Right atrium auricular region (tissue), 2 donors: ENCODE measurements around the gene CEACAM6. TPM values are rescaled to one million over a fixed set of nuclear protein-coding genes. Genes with fewer than 3 reads are reported as not detected.
"Not testable (repeated sequence)": the region's sequence is repeated elsewhere in the genome, so short reads cannot be mapped to it uniquely, and the experiment has no call there.

Experiments used
- DNase-seq: peaks from one replicate; pipeline ENCODE4 v3.0.0-alpha.2; 2019; ENCODE audit warnings: low spot score
- H3K27ac ChIP-seq, 2 donors: fragments of 200-600 bp; sonication (generic); 1 replicate in 1 of 2; 2 replicates in 1 of 2; pipeline ENCODE4 v1.5.1; 2016 to 2019
- H3K27me3 ChIP-seq, 2 donors: fragments of 200-600 bp; sonication (generic); one replicate each; pipeline versions ENCODE4 v1.5.1 to v1.6.0; 2017 to 2019
- H3K36me3 ChIP-seq: fragments of 200-600 bp; sonication (generic); one replicate; pipeline ENCODE4 v1.5.1; 2016
- H3K4me1 ChIP-seq, 2 donors: fragments of 200-600 bp; sonication (generic); one replicate each; pipeline versions ENCODE4 v1.5.1 to v1.6.0; 2017 to 2019
- H3K4me3 ChIP-seq, 2 donors: fragments of 200-600 bp; sonication (generic); 1 replicate in 1 of 2; 2 replicates in 1 of 2; pipeline ENCODE4 v1.5.1; 2017 to 2019; ENCODE audit warnings: mild to moderate bottlenecking in 1 of 2, moderate library complexity in 1 of 2
- H3K9me3 ChIP-seq, 2 donors: fragments of 200-600 bp; sonication (generic); one replicate each; pipeline ENCODE4 v1.5.1; 2019
- CTCF ChIP-seq, 2 donors: fragments of 200-600 bp; sonication (generic); IDR thresholded peaks; one replicate each; pipeline ENCODE4 v1.5.1; 2019; ENCODE audit warnings: antibody characterized with exemption in 2 of 2
- total RNA-seq, 2 donors: library from RNA; depleted of rRNA; stranded (reverse); fragments of >200 nt; gene quantifications; one replicate each; pipeline ENCODE4 v1.1.0, GENCODE V29; 2016

The CEACAM6 gene
- total RNA-seq, 2 donors from 2014 or later = not detected

GRCh38 chr19:41748012-41748411 is 7.3 kb upstream of the CEACAM6 start:
- DNase-seq = no peak
- peaks cover 0 to 5% of the 10 kb centered on the region in 2 donors for H3K27me3 ChIP-seq
- TF ChIP-seq CTCF (IDR thresholded peaks at IDR 0.05) = no peak
- H3K4me1 ChIP-seq = no peaks in the 10 kb centered on the region
- no peak overlapping the region for H3K4me3 ChIP-seq
- no peaks in the 10 kb centered on the region for H3K36me3 ChIP-seq
- H3K9me3 ChIP-seq = no peaks in the 10 kb centered on the region
- no peak overlapping the region for H3K27ac ChIP-seq

GRCh38 chr19:41750248-41751134 is 4.8 kb upstream of the CEACAM6 start:
- not testable (repeated sequence) for DNase-seq, H3K4me1 ChIP-seq, H3K4me3 ChIP-seq, H3K27me3 ChIP-seq, H3K36me3 ChIP-seq, H3K9me3 ChIP-seq, H3K27ac ChIP-seq

- peak; percentile 20 to 62 for TF ChIP-seq CTCF (IDR thresholded peaks at IDR 0.05)
- no peak overlapping the region for H3K27ac ChIP-seq
- H3K4me1 ChIP-seq = no peaks in the 10 kb centered on the region
- DNase-seq = no peak
- H3K9me3 ChIP-seq = no peaks in the 10 kb centered on the region
- no peaks in the 10 kb centered on the region for H3K36me3 ChIP-seq
- H3K27me3 ChIP-seq = no peaks in the 10 kb centered on the region
- H3K4me3 ChIP-seq = no peak overlapping the region
Observed at GRCh38 chr19:41753159-41753558, 2.2 kb upstream of the CEACAM6 start.

GRCh38 chr19:41753936-41754529 is 1.3 kb upstream of the CEACAM6 start:
- peak; percentile 57 to 70 for TF ChIP-seq CTCF (IDR thresholded peaks at IDR 0.05)
- Histone ChIP-seq H3K4me1 (no peaks in the 10 kb centered on the region), H3K27me3 (no peaks in the 10 kb centered on the region), H3K9me3 (no peaks in the 10 kb centered on the region), H3K36me3 (no peaks in the 10 kb centered on the region), H3K4me3 (no peak overlapping the region), H3K27ac (no peak overlapping the region)
- no peak for DNase-seq

GRCh38 chr19:41758846-41759245 is 3.5 kb downstream of the CEACAM6 start:
- H3K27ac ChIP-seq = no peak overlapping the region
- H3K4me1 ChIP-seq = no peaks in the 10 kb centered on the region
- TF ChIP-seq CTCF (IDR thresholded peaks at IDR 0.05) = no peak
- no peak overlapping the region for H3K4me3 ChIP-seq
- no peak for DNase-seq
- H3K36me3 ChIP-seq = no peaks in the 10 kb centered on the region
- no peaks in the 10 kb centered on the region for H3K9me3 ChIP-seq
- H3K27me3 ChIP-seq = no peaks in the 10 kb centered on the region

GRCh38 chr19:41767115-41767514 is 11.8 kb downstream of the CEACAM6 start:
- no peak for DNase-seq
- Histone ChIP-seq H3K4me1 (no peaks in the 10 kb centered on the region), H3K27me3 (no peaks in the 10 kb centered on the region), H3K9me3 (no peaks in the 10 kb centered on the region), H3K4me3 (no peak overlapping the region), H3K27ac (no peak overlapping the region), H3K36me3 (no peaks in the 10 kb centered on the region)
- no peak for TF ChIP-seq CTCF (IDR thresholded peaks at IDR 0.05)

- not testable (repeated sequence) for H3K27ac ChIP-seq, H3K4me3 ChIP-seq, H3K9me3 ChIP-seq, H3K27me3 ChIP-seq, H3K36me3 ChIP-seq, DNase-seq, H3K4me1 ChIP-seq
Observed at GRCh38 chr19:41768105-41768504, 12.8 kb downstream of the CEACAM6 start.
